KG1 (cell line): ENCODE data around the gene OR6C68.
"Not testable (repeated sequence)": the region's sequence is repeated elsewhere in the genome, so short reads cannot be mapped to it uniquely, and the experiment has no call there.

Source experiments
- DNase-seq: peaks from one replicate; lab custom pipeline; 2025; lab: John Stamatoyannopoulos, UW

Gene OR6C68

GRCh38 chr12:55492078-55492477 is at the start of gene OR6C68:
TSS of gene OR6C68 (plus strand) at chr12:55492378. CDS start at chr12:55492378, 0 bp downstream.
- DNase-seq, result no peak

- DNase-seq, result no peak
These were observed 48.4 kb upstream of the OR6C68 start, which contains the start of gene OR6C2 for GRCh38 chr12:55443776-55444175. TSS of gene OR6C2 (plus strand) at chr12:55444076. CDS start at chr12:55452214, 8,138 bp downstream.

GRCh38 chr12:55445357-55445756 is 46.8 kb upstream of the OR6C68 start:
- no peak for DNase-seq

GRCh38 chr12:55446326-55446725 is 45.9 kb upstream of the OR6C68 start:
- DNase-seq, result no peak

- no peak for DNase-seq
These were observed 43.4 kb upstream of the OR6C68 start for GRCh38 chr12:55448825-55449224.

GRCh38 chr12:55464926-55465325 is 27.3 kb upstream of the OR6C68 start:
- not testable (repeated sequence) for DNase-seq

GRCh38 chr12:55467836-55468235 is 24.3 kb upstream of the OR6C68 start:
- no peak for DNase-seq

- DNase-seq, result no peak
These were observed 22.9 kb upstream of the OR6C68 start for GRCh38 chr12:55469291-55469690.

GRCh38 chr12:55470088-55470829 is 21.9 kb upstream of the OR6C68 start, which contains the start of gene OR6C70:
TSS of gene OR6C70 (minus strand) at chr12:55470138. CDS start at chr12:55470138, 0 bp downstream.
- no peak for DNase-seq

- no peak for DNase-seq
These were observed 19.9 kb upstream of the OR6C68 start for GRCh38 chr12:55472264-55472663.

GRCh38 chr12:55479136-55479535 is 13.0 kb upstream of the OR6C68 start:
- not testable (repeated sequence) for DNase-seq

GRCh38 chr12:55484284-55484683 is 7.9 kb upstream of the OR6C68 start:
- DNase-seq, result not testable (repeated sequence)

GRCh38 chr12:55495490-55495889 is 3.3 kb downstream of the OR6C68 start:
- DNase-seq, result no peak

- no peak for DNase-seq
These were observed 7.1 kb downstream of the OR6C68 start for GRCh38 chr12:55499231-55499630.

- DNase-seq, result no peak
These were observed 7.7 kb downstream of the OR6C68 start for GRCh38 chr12:55499810-55500252.

- no peak for DNase-seq
These were observed 9.4 kb downstream of the OR6C68 start for GRCh38 chr12:55501601-55502000.

- DNase-seq, result no peak
These were observed 23.5 kb downstream of the OR6C68 start for GRCh38 chr12:55515696-55516095.

- no peak for DNase-seq
These were observed 24.2 kb downstream of the OR6C68 start for GRCh38 chr12:55516391-55516790.
